GM18861 (cell line): Measurements from ENCODE around the gene KIF16B.

Experiments
- ATAC-seq: cut with Tn5 transposase; IDR thresholded peaks from one replicate; pipeline ENCODE4 v1.9.1; 2021; ENCODE audit not compliant: unreplicated experiment

The KIF16B gene, protein sequence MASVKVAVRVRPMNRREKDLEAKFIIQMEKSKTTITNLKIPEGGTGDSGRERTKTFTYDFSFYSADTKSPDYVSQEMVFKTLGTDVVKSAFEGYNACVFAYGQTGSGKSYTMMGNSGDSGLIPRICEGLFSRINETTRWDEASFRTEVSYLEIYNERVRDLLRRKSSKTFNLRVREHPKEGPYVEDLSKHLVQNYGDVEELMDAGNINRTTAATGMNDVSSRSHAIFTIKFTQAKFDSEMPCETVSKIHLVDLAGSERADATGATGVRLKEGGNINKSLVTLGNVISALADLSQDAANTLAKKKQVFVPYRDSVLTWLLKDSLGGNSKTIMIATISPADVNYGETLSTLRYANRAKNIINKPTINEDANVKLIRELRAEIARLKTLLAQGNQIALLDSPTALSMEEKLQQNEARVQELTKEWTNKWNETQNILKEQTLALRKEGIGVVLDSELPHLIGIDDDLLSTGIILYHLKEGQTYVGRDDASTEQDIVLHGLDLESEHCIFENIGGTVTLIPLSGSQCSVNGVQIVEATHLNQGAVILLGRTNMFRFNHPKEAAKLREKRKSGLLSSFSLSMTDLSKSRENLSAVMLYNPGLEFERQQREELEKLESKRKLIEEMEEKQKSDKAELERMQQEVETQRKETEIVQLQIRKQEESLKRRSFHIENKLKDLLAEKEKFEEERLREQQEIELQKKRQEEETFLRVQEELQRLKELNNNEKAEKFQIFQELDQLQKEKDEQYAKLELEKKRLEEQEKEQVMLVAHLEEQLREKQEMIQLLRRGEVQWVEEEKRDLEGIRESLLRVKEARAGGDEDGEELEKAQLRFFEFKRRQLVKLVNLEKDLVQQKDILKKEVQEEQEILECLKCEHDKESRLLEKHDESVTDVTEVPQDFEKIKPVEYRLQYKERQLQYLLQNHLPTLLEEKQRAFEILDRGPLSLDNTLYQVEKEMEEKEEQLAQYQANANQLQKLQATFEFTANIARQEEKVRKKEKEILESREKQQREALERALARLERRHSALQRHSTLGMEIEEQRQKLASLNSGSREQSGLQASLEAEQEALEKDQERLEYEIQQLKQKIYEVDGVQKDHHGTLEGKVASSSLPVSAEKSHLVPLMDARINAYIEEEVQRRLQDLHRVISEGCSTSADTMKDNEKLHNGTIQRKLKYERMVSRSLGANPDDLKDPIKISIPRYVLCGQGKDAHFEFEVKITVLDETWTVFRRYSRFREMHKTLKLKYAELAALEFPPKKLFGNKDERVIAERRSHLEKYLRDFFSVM (N-terminal part only)

GRCh38 chr20:16573001-16573965, at the start of gene KIF16B:
KIF16B (minus strand) TSS chr20:16573448; CDS start chr20:16573275, 173 bp downstream.
- ATAC-seq, result peak; percentile 74

DNA sequence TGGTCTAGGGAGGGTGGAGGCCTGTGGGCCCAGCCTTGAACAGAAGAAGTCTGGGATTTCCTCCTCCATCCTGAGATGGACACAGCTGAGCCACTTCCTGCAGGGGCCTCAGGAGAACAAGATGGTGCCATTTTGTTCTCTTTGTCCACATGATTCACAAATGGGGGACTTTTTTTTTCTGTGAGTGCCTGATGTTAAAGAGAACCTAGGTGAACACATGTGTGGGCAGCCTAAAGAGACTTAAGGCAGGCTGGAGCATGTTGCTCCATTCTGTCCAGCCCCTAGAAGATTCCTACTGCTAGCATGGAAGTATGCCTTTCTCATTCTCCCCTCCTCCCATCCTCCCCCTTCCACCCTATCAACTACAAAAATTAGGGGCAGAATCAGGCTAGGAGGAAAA, 49.3 kb upstream of the KIF16B start:
- ATAC-seq, result no peak

GRCh38 chr20:16621435-16622141, 48.3 kb upstream of the KIF16B start:
- ATAC-seq, result no peak

- no peak for ATAC-seq
Measured at GRCh38 chr20:16620961-16621360, 47.7 kb upstream of the KIF16B start.

DNA sequence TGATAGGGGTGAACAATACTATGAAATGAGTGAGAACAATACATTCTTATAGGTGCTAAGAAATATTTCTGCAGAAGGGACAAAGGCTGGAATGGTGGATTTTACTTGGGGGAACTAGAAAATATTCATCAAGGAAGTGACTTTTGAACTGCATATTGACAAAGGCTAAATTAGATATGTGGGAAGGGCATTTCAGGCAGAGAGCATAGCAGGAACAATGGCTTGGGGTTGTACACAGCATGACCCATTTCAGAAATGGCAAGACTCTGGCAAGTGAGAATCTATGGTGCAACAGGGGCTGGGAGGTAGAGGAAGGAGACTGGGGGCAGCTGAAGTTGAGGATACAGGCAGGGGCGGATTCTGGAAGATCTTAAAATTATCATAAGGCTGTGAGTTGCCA, 46.7 kb upstream of the KIF16B start:
- ATAC-seq, result no peak

- ATAC-seq, result no peak
Measured at GRCh38 chr20:16617056-16617455, 43.8 kb upstream of the KIF16B start.

DNA sequence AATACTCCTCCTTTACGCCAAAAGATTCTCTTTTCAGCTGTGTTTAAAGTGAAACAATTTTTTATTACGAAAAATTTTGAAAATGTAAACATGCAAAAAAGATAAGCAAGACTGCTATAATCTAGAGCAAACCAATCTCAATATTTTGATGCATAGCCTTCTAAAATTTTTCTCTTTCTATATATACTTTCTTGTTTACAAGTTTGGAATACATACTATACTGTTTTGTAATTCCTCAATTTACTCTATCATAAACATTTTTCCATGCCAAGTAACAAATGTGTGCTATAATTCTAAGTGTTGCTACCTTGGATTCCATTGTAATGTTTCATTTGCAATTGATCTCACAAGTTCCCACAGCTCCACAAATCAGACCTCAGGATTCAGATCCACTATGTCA, 43.1 kb upstream of the KIF16B start:
- no peak for ATAC-seq

GRCh38 chr20:16615199-16615598, 42.0 kb upstream of the KIF16B start:
- ATAC-seq, result no peak

DNA sequence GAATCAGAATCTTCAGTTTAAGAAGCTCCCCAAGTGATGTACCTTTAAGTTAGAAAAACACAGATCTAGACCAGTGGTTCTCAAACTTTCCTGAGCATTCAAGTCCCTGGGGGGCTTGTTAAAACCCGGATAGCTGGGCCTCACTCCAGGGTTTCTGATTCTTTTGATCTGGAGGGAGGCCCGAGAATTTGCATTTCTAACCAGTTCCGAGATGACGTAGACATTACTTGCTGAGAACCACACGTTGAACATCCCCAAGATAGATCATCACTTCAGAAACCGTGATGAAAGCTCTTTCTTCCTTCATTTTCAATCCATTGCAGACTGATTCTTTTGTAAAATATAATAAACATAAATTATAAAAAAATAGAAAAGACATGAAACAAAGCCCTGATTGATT, 40.7 kb upstream of the KIF16B start:
- no peak for ATAC-seq

DNA sequence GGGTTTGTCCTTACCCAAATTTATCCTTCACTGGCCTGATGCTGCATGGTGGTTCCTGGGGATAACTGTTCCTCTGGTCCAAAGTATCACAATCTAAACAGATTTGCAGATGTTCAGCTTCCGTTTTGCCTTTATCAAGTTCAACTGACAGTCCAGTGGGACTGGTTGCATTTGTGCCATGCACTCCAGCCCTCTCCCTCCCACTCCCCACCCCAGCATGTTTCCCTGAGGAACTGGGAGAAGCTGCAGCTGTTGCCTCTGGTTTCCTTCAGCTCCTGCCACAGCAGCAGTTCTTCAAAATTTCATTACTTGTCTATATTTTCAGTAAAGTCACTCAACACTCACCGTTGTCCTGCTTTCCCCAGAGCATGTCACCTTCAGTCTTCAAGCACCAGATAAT, 39.5 kb upstream of the KIF16B start:
- no peak for ATAC-seq

DNA sequence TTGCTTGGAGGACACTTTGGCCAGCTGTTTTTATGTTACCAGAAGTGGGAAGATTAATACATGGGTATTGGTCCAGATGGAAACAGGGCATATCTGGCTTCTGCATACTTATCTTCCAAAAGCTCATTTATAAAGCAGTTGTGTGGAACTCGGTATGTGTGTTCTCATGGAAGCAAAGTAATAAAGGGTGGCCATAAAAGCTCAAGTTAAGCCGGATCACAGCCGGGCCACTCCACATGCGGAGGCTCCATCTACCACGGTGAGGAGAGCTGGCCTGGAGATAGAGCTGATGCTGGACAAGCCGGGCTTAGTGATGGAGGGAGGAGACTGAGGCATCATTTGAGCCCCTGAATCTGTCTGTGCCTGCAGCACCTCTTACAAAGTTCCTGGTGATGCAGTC, 38.6 kb upstream of the KIF16B start:
- ATAC-seq, result no peak

DNA sequence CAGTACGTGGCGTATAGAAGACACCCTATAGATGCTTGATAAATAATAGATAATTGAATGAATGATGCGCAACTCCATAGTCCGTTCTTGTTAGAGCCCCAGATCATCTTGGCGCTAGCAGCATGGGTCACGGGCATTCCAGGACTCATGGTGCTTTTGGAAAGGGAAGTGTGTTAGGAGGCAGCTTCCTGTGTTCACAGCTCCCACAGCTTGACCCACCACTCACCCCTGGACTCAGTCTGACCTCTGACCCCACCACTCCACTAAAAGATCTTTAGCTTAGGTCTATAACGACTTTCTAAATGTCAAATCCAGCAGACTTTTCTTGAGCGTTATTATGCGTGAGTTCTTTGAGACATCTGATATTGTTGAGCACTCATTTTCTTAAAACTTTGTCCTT, 35.8 kb upstream of the KIF16B start:
- ATAC-seq, result no peak

- ATAC-seq, result no peak
Measured at GRCh38 chr20:16608277-16608650, 35.0 kb upstream of the KIF16B start.

- no peak for ATAC-seq
Measured at GRCh38 chr20:16607364-16608276, 34.4 kb upstream of the KIF16B start.

DNA sequence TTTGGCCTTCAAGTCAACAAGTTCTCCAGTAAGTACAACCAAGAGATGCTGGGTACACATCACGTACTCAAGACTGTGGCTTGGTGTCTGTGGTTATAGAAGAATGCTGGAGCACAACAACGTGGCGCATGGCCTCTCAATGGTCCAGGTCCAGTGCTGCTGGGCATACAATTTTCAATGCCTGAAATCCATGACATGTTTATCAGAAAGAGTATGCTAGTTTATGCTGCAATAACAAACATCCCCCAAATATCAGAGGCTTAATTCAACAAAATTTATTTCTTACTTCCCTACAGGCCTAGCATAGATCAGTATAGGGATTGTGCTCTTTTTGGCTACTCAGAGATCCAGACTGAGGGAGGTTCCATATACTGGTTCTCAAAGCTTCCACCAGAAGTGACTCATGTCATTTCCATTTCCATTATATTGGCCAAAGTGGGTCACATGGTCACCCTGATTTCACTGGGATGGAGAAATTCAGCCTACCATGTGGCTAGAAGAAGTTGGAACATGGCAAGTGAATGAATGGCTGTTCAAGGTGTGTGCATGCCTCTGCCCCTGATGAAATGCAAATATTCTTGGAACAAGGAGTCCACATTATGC, 33.3 kb upstream of the KIF16B start:
- no peak for ATAC-seq

- ATAC-seq, result no peak
Measured at GRCh38 chr20:16601047-16601446, 27.8 kb upstream of the KIF16B start.

- no peak for ATAC-seq
Measured at GRCh38 chr20:16599257-16599656, 26.0 kb upstream of the KIF16B start.

- no peak for ATAC-seq
Measured at GRCh38 chr20:16596991-16597390, 23.7 kb upstream of the KIF16B start.
